Activated CD4-positive, alpha-beta T cell treated with anti-CD3 and anti-CD28 coated beads, Interleukin-2, amount 50 U/mL, for 24 hours (primary cell): Measurements from ENCODE around the gene ZNF692.

Source experiments
- DNase-seq, 2 donors: peaks; one replicate each; pipeline ENCODE4 v3.0.0-alpha.2; 2020; ENCODE audit warnings: low read depth in 1 of 2, low spot score in 1 of 2

Gene ZNF692

DNA sequence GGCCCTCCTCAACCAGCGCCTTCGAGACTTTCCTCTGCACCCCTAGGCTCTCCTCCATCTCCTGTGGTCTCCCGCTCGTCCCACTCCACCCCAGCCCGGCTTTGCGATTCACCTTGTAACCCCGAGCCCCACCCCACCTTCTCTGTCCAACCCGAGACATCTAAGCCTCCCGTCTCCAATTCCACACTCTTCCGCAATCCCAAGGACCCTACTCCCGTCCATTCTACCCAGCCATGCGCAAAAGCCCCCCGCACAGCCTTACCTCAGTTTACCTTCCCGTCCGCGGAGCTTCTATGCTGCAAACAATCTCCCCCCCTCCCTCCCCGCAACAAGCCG is 33.3 kb downstream of the ZNF692 start:
- no peak for DNase-seq

- no peak for DNase-seq
Measured at GRCh38 chr1:248825136-248825535, 33.7 kb downstream of the ZNF692 start.

- DNase-seq = no peak
Measured at GRCh38 chr1:248824701-248825100, 34.2 kb downstream of the ZNF692 start.

- no peak for DNase-seq
Measured at GRCh38 chr1:248824301-248824700, 34.6 kb downstream of the ZNF692 start.

GRCh38 chr1:248823517-248824001 is 35.3 kb downstream of the ZNF692 start:
- DNase-seq = no peak

- no peak for DNase-seq
Measured at GRCh38 chr1:248822148-248823032, 36.5 kb downstream of the ZNF692 start.

GRCh38 chr1:248821641-248822040 is 37.2 kb downstream of the ZNF692 start:
- DNase-seq = no peak

DNA sequence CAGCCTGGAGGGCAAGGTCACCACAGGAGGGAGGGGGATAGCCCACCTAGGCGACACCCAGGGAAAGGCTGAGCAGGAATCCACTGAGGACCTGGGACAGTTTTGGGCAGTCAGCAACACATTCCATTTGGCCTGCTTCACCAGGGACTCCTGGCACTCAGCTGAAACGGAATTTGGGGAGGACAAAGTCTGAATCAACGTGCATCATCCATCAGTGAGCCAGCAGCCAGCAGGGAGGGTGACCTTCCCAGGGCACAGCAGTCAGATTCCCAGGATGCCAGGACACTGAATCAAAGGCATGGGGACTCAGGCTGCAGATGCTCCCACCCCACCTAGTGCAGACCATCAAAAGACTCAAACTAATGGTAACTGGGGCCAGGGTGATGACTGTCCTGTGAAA is 37.8 kb downstream of the ZNF692 start:
- DNase-seq = no peak

DNA sequence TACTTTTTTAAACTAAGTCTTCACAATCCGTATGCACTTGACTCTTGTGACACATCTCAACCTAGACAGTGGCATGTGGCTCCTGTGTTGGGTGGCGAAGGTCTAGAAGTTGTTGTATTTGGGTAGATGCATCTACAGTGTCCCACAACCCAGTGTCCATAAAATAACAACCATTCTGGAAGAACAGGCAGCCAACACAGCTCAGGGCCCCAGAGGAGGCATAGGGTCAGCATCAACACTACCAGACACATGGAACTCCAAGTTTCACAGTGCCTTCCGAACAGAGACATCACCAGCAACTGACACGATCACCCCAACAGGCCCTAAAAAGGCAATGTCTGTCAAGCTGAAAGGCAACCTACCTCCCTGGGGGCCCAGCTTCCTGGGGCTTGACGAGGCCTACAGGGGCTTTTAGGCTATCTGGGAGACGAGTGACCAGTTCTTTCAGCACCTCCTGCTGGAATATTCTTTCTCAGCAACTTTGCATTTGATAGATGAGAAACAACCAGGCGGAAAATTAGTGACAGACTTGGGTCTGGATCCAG is 38.8 kb downstream of the ZNF692 start:
- DNase-seq = no peak

- DNase-seq = no peak
Measured at GRCh38 chr1:248818505-248819374, 40.1 kb downstream of the ZNF692 start.

GRCh38 chr1:248817065-248817464 is 41.8 kb downstream of the ZNF692 start:
- no peak for DNase-seq

DNA sequence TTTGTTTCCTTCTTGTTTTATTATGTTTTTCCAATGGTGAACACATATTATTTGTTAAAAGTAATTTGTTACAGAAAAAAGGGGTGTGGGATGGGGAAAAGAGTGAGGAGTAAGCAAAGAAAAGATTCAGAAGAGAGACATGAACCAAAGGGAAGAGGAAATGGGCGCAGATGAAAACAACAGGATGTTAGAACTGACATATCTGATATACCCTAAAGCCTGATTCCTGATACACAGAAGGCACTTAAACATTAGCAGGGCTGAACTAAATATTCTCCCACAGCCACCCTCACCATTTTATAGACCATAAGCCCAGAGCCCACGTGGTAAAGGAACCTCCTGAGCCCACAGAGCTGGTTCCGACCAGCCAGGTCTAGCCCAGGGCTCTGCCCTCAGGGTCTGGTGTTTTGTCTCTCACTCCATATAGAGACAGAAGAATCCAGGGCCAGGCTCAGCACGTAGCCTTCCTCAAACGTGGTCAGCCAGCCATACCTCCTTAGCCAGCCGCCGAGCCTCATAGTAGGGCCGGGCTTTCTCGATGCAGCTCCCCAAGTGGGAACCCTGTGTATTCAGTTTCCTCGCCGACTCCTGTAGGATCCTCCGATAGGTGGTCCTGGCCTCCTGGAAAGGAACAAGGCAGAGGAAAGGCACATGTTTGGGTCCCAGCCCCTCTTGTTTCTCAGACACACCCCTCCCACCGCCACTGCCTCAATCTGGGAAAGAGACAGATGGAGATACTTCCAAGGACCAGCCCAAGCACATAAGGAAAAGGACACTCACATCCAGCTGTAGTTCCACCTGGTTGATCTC is 42.6 kb downstream of the ZNF692 start:
- DNase-seq = no peak

DNA sequence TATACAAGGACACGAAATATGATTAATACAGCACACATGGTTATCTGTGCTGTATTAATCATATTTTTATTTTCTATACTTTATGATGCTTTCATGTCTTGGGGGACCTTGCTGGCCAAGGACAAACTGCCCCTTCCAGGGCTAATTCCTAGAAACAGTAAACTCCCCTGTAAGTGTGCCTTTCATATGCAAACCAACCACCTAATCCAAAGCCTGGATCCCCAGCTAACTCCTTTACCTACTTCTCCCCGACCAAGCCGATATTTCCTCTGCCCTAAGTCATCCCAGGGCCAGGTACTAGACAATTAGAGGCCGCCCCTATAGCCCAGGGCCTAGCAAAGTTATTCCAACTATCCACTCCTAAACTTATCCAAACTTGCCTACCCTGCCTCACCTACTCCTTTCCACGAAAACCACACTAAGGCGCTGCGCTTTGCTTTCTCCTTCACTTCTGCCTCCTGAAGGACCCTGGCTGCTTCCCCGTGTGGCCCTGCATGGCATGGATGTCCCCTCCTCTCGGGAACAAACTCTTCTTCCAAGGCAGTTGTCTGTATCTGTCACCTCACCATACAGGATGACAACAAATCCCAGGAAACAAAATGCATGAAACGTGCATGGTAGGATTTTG is 43.4 kb downstream of the ZNF692 start:
- DNase-seq = no peak

GRCh38 chr1:248814351-248814750 is 44.5 kb downstream of the ZNF692 start:
- DNase-seq = no peak

DNA sequence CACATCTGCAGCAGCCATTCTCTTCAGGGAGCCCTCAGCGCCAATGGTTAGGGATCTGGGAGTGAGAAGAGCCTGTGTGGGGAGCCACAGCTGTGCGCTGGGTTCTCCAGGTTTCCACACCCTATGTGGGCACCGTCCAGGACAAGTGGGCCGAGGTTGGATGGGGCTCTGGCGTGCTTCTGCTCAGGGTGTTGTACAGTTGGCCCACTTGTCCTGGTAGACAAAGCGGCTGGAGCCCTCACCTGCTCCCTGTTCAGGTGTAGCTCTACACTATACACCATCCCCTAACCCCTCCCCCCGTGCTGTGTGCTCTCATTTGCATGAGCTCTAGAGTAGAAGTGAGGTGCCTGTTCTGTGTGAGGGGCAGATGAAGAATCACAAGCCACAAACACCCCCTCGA is 45.3 kb downstream of the ZNF692 start:
- no peak for DNase-seq

- DNase-seq = no peak
Measured at GRCh38 chr1:248812736-248813425, 46.0 kb downstream of the ZNF692 start.

- no peak for DNase-seq
Measured at GRCh38 chr1:248811514-248812490, 47.1 kb downstream of the ZNF692 start.

DNA sequence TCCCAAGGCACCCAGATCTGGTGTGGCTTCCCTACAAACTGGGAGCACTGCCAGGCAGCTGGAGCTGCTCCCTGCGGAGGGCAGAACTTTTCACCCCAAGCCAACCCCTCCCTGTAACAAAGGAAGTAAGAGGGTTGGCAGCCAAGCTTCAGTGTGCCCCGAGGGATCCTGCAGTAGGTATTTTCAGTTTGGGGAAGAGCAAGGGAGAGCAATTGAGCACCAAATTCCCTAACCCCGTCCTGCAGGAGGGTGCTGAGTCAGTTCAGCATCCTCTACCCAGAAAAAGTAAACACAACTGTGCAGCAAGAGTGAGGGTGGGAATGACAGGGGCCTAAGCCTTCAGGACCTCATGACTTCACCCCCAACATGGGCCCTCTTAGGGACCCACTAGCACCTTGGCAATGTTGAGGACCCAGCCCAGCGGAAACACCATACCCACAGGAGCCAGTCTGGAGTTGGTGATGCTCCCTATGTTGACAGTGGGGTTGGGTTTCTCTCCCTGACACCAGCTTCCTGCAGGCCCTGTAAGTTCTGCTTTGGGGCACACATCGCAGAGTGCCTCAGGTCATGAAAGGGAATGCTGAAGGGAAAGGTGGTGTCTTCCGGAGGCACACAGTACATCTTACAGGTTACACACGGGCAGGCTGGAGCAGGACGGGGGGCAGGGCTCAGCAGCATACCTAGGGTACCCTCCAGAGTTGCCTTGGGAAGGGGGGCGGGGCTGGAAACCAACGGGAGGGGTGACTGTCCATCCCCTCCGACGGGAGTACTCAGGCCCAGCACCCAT is 48.0 kb downstream of the ZNF692 start:
- no peak for DNase-seq
